B cell (primary cell): ENCODE data around the gene TMEM134.

ENCODE experiments used
- CTCF ChIP-seq: fragments of 200-600 bp; IDR thresholded peaks from one replicate; pipeline ENCODE4 v1.8.0; 2022; ENCODE audit warnings: antibody characterized with exemption, mild to moderate bottlenecking
- EZH2 ChIP-seq: IDR thresholded peaks from 2 replicates; pipeline ENCODE4 v1.6.1; 2012; ENCODE audit warnings: borderline replicate concordance, low read depth, mild to moderate bottlenecking, moderate library complexity, low read length; ENCODE audit not compliant: insufficient read depth, poor library complexity, severe bottlenecking

DNA sequence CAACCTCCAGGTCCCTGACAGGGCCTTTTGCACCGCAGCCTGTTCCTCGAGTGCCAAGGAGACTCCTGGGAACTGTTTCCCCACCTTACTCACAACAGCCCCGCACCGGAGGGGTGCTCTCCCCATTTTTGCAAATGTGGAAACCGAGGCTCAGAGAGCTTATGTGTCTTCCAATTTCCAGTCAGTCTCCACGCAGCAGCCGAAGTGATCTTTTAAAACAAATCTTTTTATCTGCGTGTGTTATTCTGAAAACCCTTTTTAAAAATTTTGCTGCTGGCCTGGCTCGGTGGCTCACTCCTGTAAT is 409 bp upstream of the TMEM134 start:
- TF ChIP-seq CTCF (no peak), EZH2 (no peak)
